ENCODE data around the gene TMCO4.

The TMCO4 gene

DNA sequence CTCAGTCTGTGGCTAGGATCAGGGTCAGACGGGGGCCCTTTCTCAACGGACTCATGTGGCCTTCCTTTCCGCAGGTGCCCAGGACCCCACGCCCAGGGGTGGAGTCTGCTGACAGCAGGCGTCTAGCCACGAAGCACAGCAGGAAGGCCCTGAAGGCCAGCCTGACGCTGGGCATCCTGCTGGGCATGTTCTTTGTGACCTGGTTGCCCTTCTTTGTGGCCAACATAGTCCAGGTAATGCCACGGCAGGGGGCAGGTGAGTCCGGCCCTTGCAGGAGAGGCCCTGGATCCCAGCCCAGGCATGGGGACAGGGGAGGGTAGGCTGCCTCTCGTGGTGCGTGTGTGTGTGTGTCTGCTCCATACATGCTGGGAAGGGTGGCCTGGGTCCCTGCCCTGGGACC lies 121.2 kb downstream of the TMCO4 start:
- H3K4me1 ChIP-seq, result no peaks in the 10 kb centered on the region
- H3K9me3 ChIP-seq, result no peaks in the 10 kb centered on the region
- DNase-seq, result no peak
- H3K36me3 ChIP-seq, result no peaks in the 10 kb centered on the region
- H3K27me3 ChIP-seq, result no peaks in the 10 kb centered on the region
- TF ChIP-seq CTCF (IDR thresholded peaks at IDR 0.05; ENCODE audit: low read depth, low read length), result no peak
- no peak overlapping the region for H3K4me3 ChIP-seq (ENCODE audit: low read depth, low read length)

GRCh38 chr1:19676438-19676922 lies 123.2 kb downstream of the TMCO4 start:
- Histone ChIP-seq H3K4me3 (ENCODE audit: low read depth, low read length) (no peak overlapping the region), H3K4me1 (no peaks in the 10 kb centered on the region), H3K27me3 (no peaks in the 10 kb centered on the region), H3K36me3 (no peaks in the 10 kb centered on the region), H3K9me3 (no peaks in the 10 kb centered on the region)
- DNase-seq, result no peak
- no peak for TF ChIP-seq CTCF (IDR thresholded peaks at IDR 0.05; ENCODE audit: low read depth, low read length)

DNA sequence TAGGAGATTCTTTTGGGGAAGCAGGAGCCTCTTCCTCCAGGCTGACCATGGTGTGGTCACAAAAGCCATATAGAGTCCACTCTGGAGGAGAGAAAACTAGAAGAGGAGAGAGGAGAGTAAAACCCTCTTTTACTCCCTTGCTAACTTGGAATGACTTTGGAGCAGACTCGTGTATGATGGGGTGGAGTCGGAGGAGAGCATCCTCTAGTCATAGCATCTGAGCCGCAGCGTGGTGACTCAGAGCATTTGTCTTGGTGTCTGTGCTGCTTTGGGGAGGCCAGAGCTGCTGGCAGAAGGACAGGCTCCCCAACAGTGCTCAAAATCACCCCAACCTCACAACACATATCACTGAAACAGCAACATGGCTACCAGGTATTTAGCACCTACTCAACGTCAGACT lies 123.9 kb downstream of the TMCO4 start:
- Histone ChIP-seq H3K9me3 (no peaks in the 10 kb centered on the region), H3K36me3 (no peaks in the 10 kb centered on the region)
- no peak for TF ChIP-seq CTCF (IDR thresholded peaks at IDR 0.05; ENCODE audit: low read depth, low read length)

DNA sequence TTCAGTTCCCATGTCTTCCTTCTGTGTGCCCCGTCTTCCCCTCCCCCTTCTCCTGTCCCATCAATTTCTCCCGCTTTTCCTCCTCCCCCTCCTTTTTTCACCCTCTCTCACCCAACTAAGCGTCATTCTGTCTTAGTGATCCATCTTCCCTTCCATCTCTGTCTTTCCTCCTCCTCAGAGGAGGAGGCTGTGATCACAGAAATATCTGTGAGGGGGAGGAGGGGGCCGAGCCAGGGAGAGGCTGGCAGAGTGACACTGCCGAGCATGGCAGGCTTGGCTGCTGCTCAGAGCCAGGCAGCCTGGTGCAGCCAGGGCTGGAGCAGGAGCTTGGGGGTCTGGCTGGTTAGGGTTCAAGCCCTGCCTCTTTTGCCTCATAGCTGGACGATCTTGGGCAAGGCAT lies 127.5 kb downstream of the TMCO4 start:
- no peaks in the 10 kb centered on the region for H3K36me3 ChIP-seq
- no peak for TF ChIP-seq CTCF (IDR thresholded peaks at IDR 0.05; ENCODE audit: low read depth, low read length)
- DNase-seq, result no peak
- H3K4me3 ChIP-seq (ENCODE audit: low read depth, low read length), result no peak overlapping the region
- H3K4me1 ChIP-seq, result no peaks in the 10 kb centered on the region
- no peaks in the 10 kb centered on the region for H3K9me3 ChIP-seq
- no peaks in the 10 kb centered on the region for H3K27me3 ChIP-seq

More for the DNA sequence above, 123.9 kb downstream of the TMCO4 start:
- Histone ChIP-seq H3K4me1 (no peaks in the 10 kb centered on the region), H3K27me3 (no peaks in the 10 kb centered on the region), H3K4me3 (ENCODE audit: low read depth, low read length) (no peak overlapping the region)
- no peak for DNase-seq

DNA sequence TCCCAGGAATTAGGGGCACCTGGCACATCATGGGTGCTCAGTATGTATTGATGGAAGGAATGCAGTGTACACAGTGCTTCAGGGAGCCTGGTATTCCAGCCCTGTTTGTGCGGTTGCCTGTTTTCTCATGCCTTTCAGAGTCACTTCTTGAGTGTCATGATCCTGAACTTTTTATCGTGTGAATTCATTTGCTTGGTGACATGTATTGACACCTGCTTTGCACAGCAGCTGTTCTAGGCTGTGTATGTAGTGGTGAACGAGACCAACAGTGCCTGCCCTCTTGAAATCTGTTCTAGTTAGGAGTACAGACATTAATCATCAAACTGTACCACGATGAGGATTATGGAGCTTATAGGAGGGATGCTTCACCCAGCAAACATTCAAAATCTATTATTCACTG lies 128.9 kb downstream of the TMCO4 start:
- TF ChIP-seq CTCF (IDR thresholded peaks at IDR 0.05; ENCODE audit: low read depth, low read length), result no peak
- H3K27me3 ChIP-seq, result no peaks in the 10 kb centered on the region
- H3K4me3 ChIP-seq (ENCODE audit: low read depth, low read length), result no peak overlapping the region
- no peak for DNase-seq
- H3K36me3 ChIP-seq, result no peaks in the 10 kb centered on the region
- no peaks in the 10 kb centered on the region for H3K4me1 ChIP-seq
- H3K9me3 ChIP-seq, result no peaks in the 10 kb centered on the region

GRCh38 chr1:19668888-19669287 lies 130.8 kb downstream of the TMCO4 start:
- Histone ChIP-seq H3K27me3 (no peaks in the 10 kb centered on the region), H3K4me3 (ENCODE audit: low read depth, low read length) (no peak overlapping the region), H3K9me3 (no peaks in the 10 kb centered on the region), H3K4me1 (no peaks in the 10 kb centered on the region), H3K36me3 (no peaks in the 10 kb centered on the region)
- no peak for TF ChIP-seq CTCF (IDR thresholded peaks at IDR 0.05; ENCODE audit: low read depth, low read length)
- DNase-seq, result no peak

Data from BE2C (cell line).